Measurements from ENCODE around the gene SLIT3.

The SLIT3 gene

DNA sequence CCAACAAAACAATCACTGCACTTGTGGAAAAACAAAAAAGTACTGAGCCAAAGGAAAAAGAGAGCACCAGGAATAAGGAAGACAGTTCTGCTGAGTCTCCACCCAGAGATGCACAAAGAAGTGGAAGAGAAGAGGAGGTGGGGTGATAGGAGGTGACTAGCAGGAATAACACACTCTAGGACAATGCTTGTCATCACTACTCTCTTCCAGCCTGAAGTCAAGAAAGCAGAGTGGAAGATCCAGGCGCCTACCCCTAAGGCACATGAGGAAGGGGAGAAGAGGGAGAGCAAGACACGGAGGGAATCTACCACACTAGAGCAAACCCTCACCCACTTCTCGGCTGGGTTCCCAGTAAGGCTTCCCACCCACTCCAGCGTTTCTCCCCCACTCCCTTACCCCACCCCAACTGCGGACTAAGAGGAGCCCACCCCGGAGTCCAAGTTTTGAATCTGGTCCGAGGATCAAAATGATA is 1.7 kb downstream of the SLIT3 start:
- DNase-seq (ENCODE audit: low spot score): no peak

DNA sequence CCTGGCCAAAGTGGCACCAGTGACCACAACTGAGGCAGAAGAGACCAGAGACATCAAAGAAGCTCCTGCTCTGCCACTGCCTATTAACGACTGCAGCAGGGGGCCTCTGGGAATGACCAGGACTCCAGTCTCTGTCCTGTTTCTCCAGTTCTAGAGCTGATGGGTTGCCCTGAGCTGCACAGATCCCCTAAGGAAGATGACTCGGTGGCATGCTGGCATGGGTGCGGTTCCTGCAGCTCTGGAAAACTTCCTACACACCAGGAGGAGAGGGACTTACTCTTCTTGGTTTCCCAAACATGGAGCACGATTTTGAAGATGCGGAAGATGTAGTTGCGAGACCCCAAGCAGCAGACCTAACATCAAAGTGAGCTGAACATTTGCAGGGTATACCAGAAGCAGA is 2.7 kb downstream of the SLIT3 start:
- no peak for DNase-seq (ENCODE audit: low spot score)

DNA sequence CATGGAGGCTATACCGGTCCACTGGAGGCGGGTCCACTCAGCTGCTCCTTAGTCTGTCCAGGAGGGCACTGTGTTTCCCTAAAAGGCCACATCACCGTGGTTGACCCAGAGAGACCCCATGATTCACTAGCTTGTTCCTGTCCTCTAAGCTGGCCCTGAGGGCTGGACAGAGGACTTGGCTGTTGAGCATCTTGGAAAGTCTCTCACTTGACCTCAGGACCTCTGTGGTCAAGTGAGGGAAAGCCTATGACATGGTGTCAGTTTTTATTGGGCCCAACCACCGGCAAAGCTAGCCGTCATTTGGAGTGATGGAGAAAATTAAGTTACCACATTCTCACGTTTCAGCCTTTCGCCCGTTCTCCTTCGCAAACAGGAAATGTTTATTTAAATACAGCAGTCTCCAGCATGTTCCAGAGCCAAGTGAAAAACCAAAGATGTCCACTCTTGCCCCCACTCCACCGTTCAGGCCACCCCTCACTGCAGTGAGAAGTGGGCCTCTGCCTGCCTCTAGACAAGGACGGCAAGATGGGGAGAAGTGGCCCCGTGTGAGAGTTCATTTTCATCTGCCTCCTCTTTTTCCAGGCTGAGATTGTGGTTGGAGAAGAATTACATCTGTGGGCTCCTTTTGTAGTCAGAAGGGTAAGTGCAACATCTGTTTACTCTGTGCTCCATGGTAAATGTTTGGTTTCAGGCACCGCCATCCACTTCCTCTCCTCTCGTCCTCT is 4.4 kb downstream of the SLIT3 start:
- DNase-seq (ENCODE audit: low spot score): no peak

DNA sequence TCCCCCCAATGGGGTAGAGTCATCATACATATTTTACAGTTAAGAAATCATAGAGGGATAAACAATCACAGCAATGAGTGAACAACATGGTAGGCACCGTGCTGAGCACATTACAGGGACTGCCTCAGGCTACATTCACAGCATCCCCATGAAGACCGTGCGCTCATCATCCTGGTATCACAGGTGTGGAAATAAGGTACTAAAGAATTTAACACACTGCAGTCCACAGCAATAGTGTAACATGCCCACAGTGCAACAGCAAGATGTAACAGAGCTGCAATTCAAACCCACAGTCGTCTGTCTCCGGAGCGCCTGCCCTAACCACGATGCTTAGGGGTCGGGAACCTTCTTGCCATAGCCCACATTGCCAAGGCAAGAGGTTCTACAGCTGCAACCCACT is 5.6 kb downstream of the SLIT3 start:
- no peak for DNase-seq (ENCODE audit: low spot score)

DNA sequence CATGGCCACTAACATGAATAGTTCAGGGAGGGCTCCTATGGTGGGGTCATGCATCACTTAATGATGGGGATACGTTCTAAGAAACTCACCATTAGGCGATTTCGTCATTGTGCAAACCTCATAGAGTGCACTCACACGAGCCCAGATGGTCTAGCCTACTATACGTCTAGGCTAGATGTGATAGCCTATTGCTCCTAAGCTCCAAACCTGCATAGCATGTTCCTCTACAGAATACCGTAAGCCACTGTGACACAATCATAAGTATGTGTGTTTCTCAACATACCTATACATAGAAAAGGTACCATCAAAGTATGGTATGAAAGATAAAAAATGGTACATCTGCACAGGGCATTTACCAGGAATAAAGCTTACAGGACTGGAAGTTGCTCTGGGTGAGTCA is 6.3 kb downstream of the SLIT3 start:
- DNase-seq (ENCODE audit: low spot score): no peak

DNA sequence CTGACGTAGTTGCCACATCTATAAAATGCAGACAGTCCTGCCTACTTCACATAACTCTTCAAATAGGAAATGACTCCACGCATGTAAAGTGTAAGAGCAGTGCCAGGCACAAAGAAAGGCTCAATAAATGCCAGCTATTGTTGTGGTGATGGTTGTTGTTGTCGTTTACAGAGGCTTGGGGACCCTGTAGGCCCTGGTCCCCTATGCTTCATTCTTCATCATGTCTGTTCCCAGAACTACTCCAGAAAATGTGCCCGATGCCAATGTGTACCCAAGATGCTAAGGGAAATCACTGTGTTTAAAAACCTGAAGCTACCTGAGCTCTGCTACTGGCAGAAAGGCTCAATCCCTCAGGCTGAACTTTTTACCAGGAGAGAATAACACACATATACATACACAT is 9.1 kb downstream of the SLIT3 start:
- no peak for DNase-seq (ENCODE audit: low spot score)

DNA sequence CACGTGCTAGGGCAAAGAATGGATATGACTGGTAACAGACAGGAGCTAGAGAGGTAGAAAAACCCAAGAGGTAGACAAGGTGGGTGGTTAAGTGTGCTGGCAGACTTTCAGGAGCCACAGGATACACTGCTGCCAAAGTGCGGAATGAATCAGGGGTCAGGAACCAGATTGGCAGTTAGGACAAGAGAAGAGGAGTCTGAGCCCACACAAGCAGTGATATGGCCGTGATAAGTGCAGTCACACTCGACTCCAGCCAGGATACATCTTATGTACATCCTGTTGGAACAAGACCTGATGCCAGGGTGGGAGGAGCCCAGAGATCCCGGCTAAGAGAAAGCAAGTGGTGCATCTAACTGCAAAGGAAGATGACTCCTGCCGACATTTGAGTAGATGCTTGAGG is 10.0 kb downstream of the SLIT3 start:
- DNase-seq (ENCODE audit: low spot score): no peak

DNA sequence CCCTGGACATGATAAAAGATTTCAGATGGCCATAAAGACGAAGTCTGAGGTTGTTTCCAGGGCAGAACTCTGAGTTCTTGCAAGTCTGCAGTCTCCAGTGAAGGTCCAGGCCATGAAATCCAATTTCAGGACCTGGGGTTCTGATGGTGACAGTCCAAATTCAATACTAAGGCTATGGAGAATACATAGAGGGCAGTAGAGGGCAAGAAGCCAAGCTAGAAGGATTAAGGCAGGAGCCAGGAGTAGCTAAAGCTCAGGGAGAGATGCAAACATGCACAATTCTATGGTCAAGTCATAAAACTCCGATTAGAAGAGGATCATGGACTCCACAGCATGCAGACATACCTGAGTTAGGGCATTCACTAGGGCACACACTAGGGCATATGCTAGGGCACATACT is 11.4 kb downstream of the SLIT3 start:
- no peak for DNase-seq (ENCODE audit: low spot score)

DNA sequence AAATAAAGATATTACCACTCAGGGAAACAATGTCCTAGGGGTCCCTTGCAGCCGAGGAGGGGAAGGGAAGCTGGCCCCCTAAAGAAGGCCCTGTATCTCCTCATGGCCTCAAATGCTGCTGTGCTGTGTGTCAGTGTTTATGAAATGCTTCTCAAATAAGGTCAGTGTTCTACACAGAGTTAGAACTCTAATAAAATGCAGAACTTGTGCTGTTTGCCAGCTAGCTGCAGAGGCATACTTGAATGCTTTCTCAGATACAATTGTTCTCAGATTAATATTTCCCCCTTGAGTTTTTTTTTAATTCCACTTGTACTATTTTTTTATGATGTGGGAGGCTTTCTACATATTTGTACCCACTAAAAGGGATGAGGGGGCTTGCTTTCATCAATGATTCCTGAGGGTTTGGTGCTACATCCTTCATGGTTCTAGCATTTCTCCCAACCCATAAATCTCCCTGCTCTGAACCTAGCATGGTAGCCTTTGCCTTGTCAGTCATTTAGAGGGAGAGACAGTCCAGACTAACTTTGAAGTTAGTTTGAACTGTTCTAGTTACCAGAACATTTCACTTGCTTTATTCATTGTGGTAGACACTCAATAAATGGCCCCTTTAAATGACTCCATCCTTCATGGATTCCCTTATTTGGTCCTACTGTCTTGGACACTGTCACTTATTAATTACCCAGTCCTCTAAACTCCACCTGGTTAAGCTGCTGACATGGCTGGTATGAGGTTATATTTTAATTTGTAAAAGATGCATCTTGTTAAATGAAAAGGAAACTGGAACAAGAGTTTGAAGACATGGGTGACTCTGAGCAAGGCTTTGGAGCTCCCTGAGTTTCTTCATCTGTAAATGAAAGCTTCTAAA is 12.6 kb downstream of the SLIT3 start:
- no peak for DNase-seq (ENCODE audit: low spot score)

DNA sequence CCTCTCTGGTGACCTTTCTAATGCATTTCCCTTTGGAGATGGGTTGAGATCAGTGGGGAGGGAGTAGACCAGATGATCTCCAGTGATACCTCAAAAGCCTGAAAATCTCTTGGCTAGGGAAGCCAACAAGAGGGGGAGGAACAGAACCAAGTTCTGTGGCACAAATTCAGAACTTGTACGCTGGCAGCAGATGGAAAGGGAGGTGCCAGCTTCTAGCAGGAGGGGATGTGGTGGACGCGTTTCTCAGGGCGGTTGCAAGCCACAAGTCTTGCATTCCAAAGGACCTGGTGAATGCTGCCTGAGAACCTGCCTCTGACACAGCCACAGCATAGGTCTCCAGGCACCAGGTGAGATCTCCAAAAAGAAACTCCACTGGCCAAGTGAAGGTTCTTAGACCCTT is 13.4 kb downstream of the SLIT3 start:
- DNase-seq (ENCODE audit: low spot score): no peak

DNA sequence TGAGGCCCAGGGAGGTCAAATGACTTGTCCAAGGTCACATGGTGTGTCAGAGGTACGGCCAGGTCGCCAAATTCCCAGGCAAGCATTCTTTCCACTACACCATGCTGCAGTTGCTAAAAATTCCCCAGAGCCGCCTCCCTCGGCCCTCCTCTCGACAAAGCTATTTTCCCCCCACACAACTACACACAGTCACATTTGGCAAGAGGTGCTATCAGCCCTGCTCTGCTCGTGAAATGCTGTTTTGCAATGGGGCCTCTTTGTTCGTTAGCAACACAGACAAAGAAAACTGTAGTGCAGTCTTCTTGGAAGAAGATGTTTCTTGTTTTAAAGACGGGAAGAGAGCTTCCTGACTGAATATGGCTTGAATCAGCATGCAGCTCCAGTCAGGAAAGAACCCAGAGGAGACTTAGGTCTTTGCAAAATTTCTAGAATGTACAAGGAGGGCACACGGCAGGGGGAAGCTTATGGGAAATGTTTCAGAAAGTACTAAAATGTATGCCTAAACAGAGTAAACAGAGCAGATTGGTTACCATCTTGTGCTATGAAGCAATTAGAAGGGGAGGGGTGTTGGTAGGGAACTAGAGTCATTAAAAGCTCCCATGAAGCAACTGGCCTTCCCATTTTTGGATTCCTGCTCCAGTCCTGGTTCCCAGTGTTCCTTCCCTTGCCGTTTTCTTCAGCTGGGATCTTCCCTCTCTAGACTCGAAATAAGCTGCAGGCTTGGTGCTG is 14.2 kb downstream of the SLIT3 start:
- no peak for DNase-seq (ENCODE audit: low spot score)

DNA sequence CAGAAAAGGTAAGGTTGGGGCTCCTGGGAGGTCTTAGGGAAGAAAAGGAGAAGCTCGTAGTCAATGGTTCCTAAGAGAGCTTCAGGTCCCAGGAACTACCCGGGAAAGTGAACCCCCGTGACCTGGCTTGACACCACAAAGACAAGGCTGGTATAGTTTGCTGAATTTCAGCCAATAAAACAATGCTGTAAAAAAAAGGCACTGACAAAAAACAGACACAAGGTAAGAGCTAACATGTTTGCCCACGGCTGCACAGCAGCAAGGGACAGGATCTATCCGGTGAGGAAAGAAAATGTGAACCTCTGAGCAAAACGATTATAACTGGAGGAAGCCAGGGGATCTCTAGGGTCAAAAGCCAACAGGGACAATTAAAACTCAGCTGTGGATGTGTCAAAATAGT is 17.1 kb downstream of the SLIT3 start:
- no peak for DNase-seq (ENCODE audit: low spot score)

DNA sequence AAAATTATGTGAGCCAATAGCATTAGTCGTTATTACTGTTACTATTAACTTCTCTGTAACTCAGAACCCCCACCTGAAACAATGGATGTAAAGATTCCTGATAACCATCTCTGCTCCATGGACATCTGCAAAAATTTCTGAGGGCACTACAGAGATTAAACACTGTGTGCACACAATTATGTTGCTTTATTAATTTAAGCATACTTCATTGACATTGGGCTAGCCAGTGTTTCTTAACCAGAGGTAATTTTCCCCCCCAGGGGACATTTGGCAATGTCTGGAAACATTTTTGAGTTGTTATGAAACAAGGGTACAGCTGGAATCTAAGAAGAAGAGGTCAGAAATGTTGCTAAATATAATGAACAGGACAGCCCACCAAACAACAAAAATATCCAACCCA is 19.3 kb downstream of the SLIT3 start:
- no peak for DNase-seq (ENCODE audit: low spot score)

DNA sequence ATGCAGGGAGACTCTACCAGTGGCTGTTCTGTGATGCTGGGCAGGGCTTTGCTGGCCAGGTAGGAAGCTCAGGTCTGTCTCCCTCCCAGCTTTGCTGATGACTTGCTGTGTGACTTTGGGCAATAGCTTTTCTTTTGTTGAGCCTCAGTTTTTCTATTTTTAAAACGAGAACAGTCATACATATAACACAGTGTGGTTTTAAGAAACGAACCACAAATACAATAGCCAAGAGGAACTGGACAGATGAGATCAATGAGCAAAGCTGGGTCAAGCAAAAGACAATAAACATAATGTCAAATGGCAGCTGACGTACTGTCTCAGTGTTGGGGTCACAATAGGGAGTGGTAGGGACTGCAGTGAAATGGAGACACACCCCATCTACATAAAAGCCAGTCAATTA is 20.2 kb downstream of the SLIT3 start:
- no peak for DNase-seq (ENCODE audit: low spot score)

DNA sequence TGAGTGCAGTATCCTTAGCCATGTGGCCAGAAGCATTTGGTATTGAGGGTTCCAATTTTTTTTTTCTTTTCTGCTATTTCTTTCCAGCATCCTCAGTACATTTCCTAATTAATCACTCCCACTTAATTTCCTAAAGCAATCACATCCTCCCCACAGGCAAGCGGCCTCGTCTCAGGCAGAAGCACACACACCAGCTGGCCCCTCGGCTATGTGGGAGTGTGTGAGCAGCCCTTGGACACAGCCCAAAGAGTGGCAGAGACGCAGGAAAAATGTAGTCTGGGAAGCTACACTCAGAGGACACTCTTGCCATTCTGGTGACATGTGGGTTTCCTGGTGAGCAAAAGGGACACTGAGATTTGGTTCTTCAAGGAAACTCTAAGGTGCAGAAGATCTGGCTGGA is 20.7 kb downstream of the SLIT3 start:
- DNase-seq (ENCODE audit: low spot score): no peak

DNA sequence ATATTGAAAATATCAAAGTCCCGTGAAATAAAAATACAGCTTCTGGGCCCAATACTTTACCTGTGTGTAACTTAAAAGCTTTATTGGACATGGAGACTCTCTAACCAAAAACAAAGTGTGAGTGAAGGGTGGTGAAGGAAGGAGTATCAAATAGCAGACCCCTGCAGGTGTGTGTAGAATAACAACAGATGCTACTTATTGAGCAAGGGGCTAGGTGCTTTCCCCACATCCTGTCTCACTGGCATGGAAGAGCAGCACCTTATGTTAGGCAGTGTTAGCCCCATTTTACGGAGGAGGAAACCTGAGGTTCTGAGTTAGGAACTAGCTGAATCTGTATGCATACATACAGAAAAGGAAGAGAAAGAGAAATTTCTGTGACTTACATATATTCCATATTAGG is 21.8 kb downstream of the SLIT3 start:
- DNase-seq (ENCODE audit: low spot score): no peak

DNA sequence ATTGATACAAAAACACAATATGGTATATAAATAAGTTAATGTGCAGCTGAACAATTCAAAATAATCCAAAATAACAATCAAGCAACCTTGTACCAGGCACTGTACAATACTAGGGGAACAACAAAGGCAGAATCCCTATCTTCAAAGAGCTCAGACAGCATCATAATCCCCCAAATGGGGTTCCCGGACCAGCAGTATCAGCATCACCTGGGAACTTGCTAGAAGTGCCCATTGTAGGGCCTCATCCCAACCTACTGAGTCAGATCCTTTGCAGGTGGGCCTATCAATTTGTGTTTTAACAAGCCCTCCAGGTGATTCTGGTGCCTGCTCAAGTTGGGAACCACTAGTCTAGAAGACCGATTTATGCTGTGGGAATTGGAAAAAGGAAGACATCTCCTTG is 27.1 kb downstream of the SLIT3 start:
- no peak for DNase-seq (ENCODE audit: low spot score)

DNA sequence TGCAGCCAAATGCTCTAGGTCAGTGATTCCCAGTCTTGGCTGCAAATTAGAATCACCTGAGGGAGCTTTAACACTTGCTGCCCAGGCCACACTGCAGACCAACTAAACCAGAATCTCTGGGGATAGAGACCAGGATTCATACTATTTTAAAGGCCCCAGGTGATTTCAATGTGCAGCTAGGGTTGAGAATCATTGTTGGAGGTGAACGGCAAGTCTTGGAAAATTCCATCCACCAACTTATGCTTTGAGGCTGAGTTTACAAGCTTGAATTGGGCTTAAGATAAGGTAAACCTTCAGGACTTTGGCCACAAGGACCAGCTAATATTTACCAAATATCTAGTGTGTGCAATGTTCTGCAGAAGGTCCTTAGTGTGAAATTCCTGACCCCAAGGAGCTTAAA is 27.5 kb downstream of the SLIT3 start:
- DNase-seq (ENCODE audit: low spot score): no peak

DNA sequence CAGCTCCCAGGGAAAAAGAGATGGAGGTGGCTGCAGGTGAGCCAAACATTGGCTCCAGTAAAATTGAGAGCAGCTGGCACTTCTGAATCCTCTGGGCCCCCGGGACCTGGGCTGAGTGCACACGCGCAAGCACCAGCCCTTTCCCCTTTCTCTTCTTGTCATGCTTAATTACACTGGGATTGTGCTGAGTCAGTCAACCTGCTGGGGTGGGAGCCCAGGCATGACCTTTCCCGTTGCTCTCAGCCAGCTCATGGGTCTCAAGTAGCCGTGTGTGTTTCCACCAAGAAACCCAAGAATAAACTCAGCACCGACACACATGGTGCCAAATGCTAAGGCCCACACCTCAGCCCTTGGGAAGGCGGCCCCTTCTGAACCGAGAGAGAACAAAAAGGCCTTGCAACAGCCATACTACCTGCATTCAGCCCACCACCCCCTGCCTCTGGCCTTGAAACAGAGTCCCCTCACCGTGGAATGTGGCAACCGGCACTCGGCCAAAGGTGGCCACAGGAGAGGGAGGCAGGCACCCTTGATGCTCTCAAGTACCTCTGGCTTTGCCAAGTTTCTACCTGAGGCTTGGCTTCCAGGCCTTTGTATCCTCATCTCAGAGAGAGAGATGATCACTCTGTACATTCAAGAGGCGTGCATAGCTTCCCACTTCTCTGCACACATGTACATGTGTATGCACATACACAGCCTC is 28.1 kb downstream of the SLIT3 start:
- no peak for DNase-seq (ENCODE audit: low spot score)

DNA sequence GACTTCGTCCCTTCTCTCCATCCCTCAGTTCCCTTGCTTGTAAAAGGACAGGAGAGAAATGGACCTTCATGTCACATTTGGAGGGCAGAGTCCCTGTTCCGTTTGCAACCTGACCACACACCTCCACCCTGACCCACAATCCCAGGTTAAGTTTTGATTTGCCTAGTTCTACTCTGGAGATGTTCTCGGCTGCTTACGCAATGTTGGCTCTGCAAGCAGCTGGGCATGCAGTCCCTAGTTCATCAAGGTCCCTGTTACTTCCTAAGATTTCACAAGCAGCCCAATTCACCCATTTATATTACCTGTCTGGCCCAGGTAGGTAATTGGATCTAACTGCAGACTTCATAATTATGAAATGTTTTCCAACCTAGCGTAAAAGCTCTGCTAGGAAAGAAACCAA is 28.8 kb downstream of the SLIT3 start:
- no peak for DNase-seq (ENCODE audit: low spot score)

DNA sequence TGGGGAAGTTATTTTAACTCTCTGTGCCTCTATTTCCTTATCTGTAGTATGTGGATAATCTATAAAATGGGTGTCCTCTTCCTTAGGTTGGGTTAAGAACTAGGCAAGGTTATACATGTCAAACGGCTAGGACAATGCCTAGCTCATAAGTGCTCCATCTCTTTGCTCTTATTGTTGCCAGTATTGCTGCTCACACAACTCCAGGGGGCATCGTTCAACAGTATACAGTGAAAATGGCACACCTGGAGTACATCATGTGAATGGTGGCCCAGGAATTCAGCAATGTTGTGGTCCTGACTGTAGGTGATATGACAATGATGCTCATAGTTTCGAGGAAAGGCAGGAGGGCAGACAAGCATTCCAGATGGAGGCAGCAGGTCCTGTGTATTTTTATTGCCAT is 30.1 kb downstream of the SLIT3 start:
- no peak for DNase-seq (ENCODE audit: low spot score)

DNA sequence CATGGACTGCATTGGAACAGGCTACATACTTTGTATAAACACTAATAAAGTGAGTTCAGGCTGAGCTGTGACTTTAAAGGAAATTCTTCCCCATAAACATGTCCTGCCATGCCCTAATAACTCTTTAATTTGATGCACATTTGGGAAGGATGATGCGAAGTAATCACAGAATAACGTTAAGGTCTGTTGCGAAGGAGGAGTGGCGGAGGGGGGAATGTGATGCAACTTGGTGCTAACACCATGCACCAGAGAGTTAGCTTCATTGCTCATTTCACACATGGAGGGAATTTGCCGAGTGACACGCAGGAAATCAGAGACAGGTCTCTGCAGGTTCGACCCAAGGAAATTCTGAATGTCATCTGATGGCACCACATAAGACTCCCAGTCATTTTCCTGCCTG is 32.9 kb downstream of the SLIT3 start:
- no peak for DNase-seq (ENCODE audit: low spot score)
